A549 treated with GW870086 at 1 μM for 4 hours (cell line): ENCODE data around the gene TMEM87A. TPM values are rescaled to one million over a fixed set of nuclear protein-coding genes. Genes with fewer than 3 reads are reported as not detected.

Experiments used
- total RNA-seq: library from RNA; stranded (reverse); fragments of 200-300 nt; extraction: Qiagen RNA extraction; gene quantifications from 5 replicates; pipeline ENCODE4 v1.2.3, GENCODE V29; 2022; ENCODE audit warnings: low read depth

The TMEM87A gene
- 25.1 to 33.6 TPM (median 28.5 TPM) in 5 replicates for total RNA-seq

GRCh38 chr15:42272939-42273899 is at the start of gene TMEM87A, which contains the start of gene GANC:
TMEM87A (minus strand) TSS chr15:42273433; CDS start chr15:42273398, 35 bp downstream.
GANC (plus strand) TSS chr15:42273201; CDS start chr15:42274482, 1,281 bp downstream.

GRCh38 chr15:42207674-42208579 is 65.3 kb downstream of the TMEM87A start, which contains the start of gene VPS39:
VPS39 (minus strand) TSS chr15:42208304; CDS start chr15:42208153, 151 bp downstream.

Other genes with a start within 250 kb of the TMEM87A start
- 0.03 TPM in 1 of 5 replicates, not detected in the others for gene PLA2G4D, start 178.9 kb downstream of the TMEM87A start, total RNA-seq
- gene PLA2G4F, start 116.8 kb downstream of the TMEM87A start, total RNA-seq, result not detected in 5 replicates
- gene VPS39, start 65.1 kb downstream of the TMEM87A start, total RNA-seq, result 14.3 to 17.9 TPM (median 15.7 TPM) in 5 replicates
- 6.0 to 7.8 TPM (median 6.9 TPM) in 5 replicates for gene GANC, start 232 bp downstream of the TMEM87A start, total RNA-seq
- gene CAPN3, start 86.1 kb upstream of the TMEM87A start, total RNA-seq, result 0.15 to 0.35 TPM (median 0.30 TPM) in 4 of 5 replicates, not detected in the other
- 6.7 to 13.2 TPM (median 9.1 TPM) in 5 replicates for gene ZNF106, start 217.7 kb upstream of the TMEM87A start, total RNA-seq
- gene SNAP23, start 222.2 kb upstream of the TMEM87A start, total RNA-seq, result 15.4 to 40.9 TPM (median 16.5 TPM) in 5 replicates